HepG2 (cell line): ENCODE data around the gene SLC25A51. TPM values are rescaled to one million over a fixed set of nuclear protein-coding genes. Genes with fewer than 3 reads are reported as not detected.

ENCODE experiments used
- DDIT3 ChIP-seq: sonication (generic); formaldehyde crosslinking; IDR thresholded peaks from 2 replicates; pipeline ENCODE4 v1.4.0; 2020; ENCODE audit warnings: mild to moderate bottlenecking, missing genetic modification reagents
- ELK4 ChIP-seq: sonication (generic); formaldehyde crosslinking; IDR thresholded peaks from 2 replicates; pipeline ENCODE4 v1.9.0; 2021; ENCODE audit warnings: missing genetic modification reagents, borderline replicate concordance
- PAXIP1 ChIP-seq: sonication (generic); formaldehyde crosslinking; conservative IDR thresholded peaks from 2 replicates; pipeline ENCODE4 v1.4.0; 2020; ENCODE audit warnings: mild to moderate bottlenecking, missing genetic modification reagents, moderate library complexity
- RFXAP ChIP-seq: sonication (generic); formaldehyde crosslinking; IDR thresholded peaks from 2 replicates; pipeline ENCODE4 v1.4.0; 2020; ENCODE audit warnings: missing genetic modification reagents, borderline replicate concordance
- TAF1 ChIP-seq: sonication (generic); formaldehyde crosslinking; IDR thresholded peaks from 2 replicates; pipeline ENCODE4 v1.4.0; 2020; ENCODE audit warnings: missing genetic modification reagents
- TBL1XR1 ChIP-seq: fragments of 150-350 bp; IDR thresholded peaks from 2 replicates; pipeline ENCODE4 v1.6.1; 2014; ENCODE audit warnings: borderline replicate concordance, low read length; ENCODE audit not compliant: partially characterized antibody
- TFAP4 ChIP-seq: sonication (generic); IDR thresholded peaks from 2 replicates; pipeline ENCODE4 v1.6.1; 2016; ENCODE audit warnings: low read depth, borderline replicate concordance
- THAP9 ChIP-seq: sonication (generic); formaldehyde crosslinking; IDR thresholded peaks from 2 replicates; pipeline ENCODE4; 2020; ENCODE audit warnings: missing genetic modification reagents, mild to moderate bottlenecking, borderline replicate concordance
- TRAFD1 ChIP-seq: sonication (generic); formaldehyde crosslinking; IDR thresholded peaks from 2 replicates; pipeline ENCODE4 v1.5.1; 2020; ENCODE audit warnings: missing genetic modification reagents, mild to moderate bottlenecking, borderline replicate concordance
- ZNF18 ChIP-seq: sonication (generic); formaldehyde crosslinking; IDR thresholded peaks from 2 replicates; pipeline ENCODE4 v1.8.0; 2022; ENCODE audit warnings: mild to moderate bottlenecking, missing genetic modification reagents; ENCODE audit not compliant: insufficient replicate concordance
- ZNF574 ChIP-seq: sonication (generic); formaldehyde crosslinking; IDR thresholded peaks from 2 replicates; pipeline ENCODE4 v1.4.0; 2020; ENCODE audit warnings: missing genetic modification reagents
- polyA plus RNA-seq, 8 experiments: library from polyadenylated mRNA; depleted of rRNA in 3 of 8; stranded (reverse) in 7 of 8; unstranded in 1 of 8; fragments of >200 nt; fragmentation: Illumina TruSeq in 4 of 8; extraction: Trizol in 4 of 8; gene quantifications; 2 replicates each; pipeline versions ENCODE4 v1.2.1 to v1.2.3, GENCODE V29; 2011 to 2016; ENCODE audit warnings: low read depth in 4 of 8, missing spikeins in 1 of 8, mixed read lengths in 1 of 8; ENCODE audit not compliant: insufficient read depth in 1 of 8
- total RNA-seq, 5 experiments: library from RNA; depleted of rRNA; stranded (reverse); fragments of >200 nt; fragmentation: Illumina TruSeq; extraction: Trizol; gene quantifications; 2 replicates each; pipeline ENCODE4 v1.2.3, GENCODE V29; 2016; ENCODE audit warnings: low read depth in 1 of 5

Gene SLC25A51
- total and polyA plus RNA-seq, 2 of the 13 experiments (the other 11 are each of a cell fraction or from before 2014, with no cell fraction given): 14.6 to 37.7 TPM

GRCh38 chr9:37913480-37914153 is 9.7 kb upstream of the SLC25A51 start (continued):
- no peak for TF ChIP-seq PAXIP1 (CRISPR knock-in tag)
- TF ChIP-seq TFAP4: no peak
- TF ChIP-seq ZNF18 (CRISPR knock-in tag): no peak
- TF ChIP-seq TRAFD1 (CRISPR knock-in tag): no peak
- no peak for TF ChIP-seq TAF1 (CRISPR knock-in tag)
- no peak for TF ChIP-seq DDIT3 (CRISPR knock-in tag)
- TF ChIP-seq THAP9: peak; percentile 58; the same call in 1 of the 2 replicates
- no peak for TF ChIP-seq TBL1XR1
- TF ChIP-seq RFXAP (CRISPR knock-in tag): no peak
- TF ChIP-seq ELK4 (CRISPR knock-in tag): no peak
- TF ChIP-seq ZNF574 (CRISPR knock-in tag): no peak; the same call in 1 of the 2 replicates
